Left cardiac atrium (tissue), 4 donors: ENCODE measurements around the gene F7. TPM values are rescaled to one million over a fixed set of nuclear protein-coding genes. Genes with fewer than 3 reads are reported as not detected.
"Not testable (repeated sequence)": the region's sequence is repeated elsewhere in the genome, so short reads cannot be mapped to it uniquely, and the experiment has no call there.

Experiments used
- ATAC-seq, 2 donors: fragments of 200-7000 bp; cut with Tn5 transposase; one replicate each; pipeline ENCODE4 v1.9.1; 2020; ENCODE audit warnings: mild to moderate bottlenecking in 2 of 2, moderate library complexity in 2 of 2
- DNase-seq: peaks from one replicate; pipeline ENCODE4 v3.0.0-alpha.2; 2020
- intact Hi-C, 2 donors: fragments of 100-400 bp; cut with DNase I; formaldehyde crosslinking; loops; one replicate each; pipeline versions ENCODE4 v1.14.1 to v1.15.1; 2022 to 2023
- long read RNA-seq: library from polyadenylated mRNA; unstranded; transcript quantifications from one replicate; pipeline ENCODE4 v2.0.0, GENCODE V29; 2021
- total RNA-seq, 2 donors: library from RNA; stranded (reverse); fragmentation: NEBNext Ultra II Directional; extraction: Animal tissue kit (Norgen Biotek cat#: 25700); gene quantifications; one replicate each; pipeline ENCODE4 v1.2.1, GENCODE V29; 2021
- donor health status: DM: no; HTN: yes; CAD: no.
- donor health status: DM: no; HTN: yes; CAD: no; lungs with severe emphysema.
- donor health status: DM: yes; HTN: yes; CAD: no.
- donor health status: Dilated cardiomyopathy.

Gene F7
- total RNA-seq: under 1 TPM; 0.16 to 0.29 TPM
- long read RNA-seq: 0 reads

DNA sequence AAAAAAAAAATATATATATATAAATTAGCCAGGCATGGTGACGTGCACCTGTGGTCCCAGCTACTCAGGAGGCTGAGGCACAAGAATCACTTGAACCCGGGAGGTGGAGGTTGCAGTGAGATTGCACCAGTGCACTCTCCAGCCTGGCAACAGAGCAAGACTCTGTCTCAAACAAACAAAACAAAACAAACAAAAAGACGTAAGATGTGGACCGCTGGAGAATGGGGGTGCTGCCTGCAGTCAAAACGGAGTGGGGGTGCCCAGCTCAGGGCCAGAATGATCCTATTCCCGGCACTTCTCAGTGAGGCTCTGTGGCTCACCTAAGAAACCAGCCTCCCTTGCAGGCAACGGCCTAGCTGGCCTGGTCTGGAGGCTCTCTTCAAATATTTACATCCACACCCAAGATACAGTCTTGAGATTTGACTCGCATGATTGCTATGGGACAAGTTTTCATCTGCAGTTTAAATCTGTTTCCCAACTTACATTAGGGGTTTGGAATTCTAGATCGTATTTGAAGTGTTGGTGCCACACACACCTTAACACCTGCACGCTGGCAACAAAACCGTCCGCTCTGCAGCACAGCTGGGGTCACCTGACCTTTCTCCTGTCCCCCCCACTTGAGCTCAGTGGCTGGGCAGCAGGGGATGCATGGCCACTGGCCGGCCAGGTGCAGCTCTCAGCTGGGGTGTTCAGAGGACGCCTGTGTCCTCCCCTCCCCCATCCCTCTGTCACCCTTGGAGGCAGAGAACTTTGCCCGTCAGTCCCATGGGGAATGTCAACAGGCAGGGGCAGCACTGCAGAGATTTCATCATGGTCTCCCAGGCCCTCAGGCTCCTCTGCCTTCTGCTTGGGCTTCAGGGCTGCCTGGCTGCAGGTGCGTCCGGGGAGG, at the start of gene F7:
TSS of gene F7 (plus strand) at position 760 of the 889 bp plus-strand sequence. CDS start at position 811, 51 bp downstream.
- DNase-seq (no peak), ATAC-seq (no peak)

DNA sequence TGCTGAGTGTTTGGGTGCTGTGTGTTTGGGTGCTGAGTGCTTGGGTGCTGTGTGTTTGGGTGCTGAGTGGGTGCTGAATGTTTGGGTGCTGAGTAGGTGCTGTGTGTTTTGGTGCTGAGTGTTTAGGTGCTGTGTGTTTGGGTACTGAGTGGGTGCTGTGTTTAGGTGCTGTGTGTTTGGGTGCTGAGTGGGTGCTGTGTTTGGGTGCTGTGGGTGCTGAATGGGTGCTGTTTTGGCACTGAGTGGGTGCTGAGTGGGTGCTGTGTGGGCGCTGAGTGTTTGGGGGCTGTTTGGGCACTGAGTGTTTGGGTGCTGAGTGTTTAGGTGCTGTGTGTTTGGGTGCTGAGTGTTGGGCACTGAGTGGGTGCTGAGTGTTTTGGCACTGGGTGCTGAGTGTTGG, 48.5 kb upstream of the F7 start:
- DNase-seq (peak; percentile 4), ATAC-seq (no peak)
- intact Hi-C loops: no loop called here

More for the DNA sequence above, at the start of gene F7:
- intact Hi-C loops: no loop called here

DNA sequence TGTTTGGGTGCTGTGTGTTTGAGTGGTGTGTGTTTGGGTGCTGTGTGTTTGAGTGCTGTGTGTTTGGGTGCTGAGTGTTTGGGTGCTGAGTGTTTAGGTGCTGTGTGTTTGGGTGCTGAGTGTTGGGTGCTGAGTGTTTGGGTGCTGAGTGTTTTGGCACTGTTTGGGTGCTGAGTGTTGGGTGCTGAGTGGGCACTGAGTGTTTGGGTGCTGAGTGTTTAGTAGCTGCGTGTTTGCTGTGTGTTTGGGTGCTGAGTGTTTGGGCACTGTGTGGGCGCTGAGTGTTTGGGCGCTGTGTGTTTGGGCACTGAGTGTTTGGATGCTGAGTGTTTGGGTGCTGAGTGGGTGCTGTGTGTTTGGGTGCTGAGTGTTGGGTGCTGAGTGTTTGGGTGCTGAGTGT, 48.0 kb upstream of the F7 start:
- DNase-seq, ATAC-seq, intact Hi-C loops: not testable (repeated sequence)

DNA sequence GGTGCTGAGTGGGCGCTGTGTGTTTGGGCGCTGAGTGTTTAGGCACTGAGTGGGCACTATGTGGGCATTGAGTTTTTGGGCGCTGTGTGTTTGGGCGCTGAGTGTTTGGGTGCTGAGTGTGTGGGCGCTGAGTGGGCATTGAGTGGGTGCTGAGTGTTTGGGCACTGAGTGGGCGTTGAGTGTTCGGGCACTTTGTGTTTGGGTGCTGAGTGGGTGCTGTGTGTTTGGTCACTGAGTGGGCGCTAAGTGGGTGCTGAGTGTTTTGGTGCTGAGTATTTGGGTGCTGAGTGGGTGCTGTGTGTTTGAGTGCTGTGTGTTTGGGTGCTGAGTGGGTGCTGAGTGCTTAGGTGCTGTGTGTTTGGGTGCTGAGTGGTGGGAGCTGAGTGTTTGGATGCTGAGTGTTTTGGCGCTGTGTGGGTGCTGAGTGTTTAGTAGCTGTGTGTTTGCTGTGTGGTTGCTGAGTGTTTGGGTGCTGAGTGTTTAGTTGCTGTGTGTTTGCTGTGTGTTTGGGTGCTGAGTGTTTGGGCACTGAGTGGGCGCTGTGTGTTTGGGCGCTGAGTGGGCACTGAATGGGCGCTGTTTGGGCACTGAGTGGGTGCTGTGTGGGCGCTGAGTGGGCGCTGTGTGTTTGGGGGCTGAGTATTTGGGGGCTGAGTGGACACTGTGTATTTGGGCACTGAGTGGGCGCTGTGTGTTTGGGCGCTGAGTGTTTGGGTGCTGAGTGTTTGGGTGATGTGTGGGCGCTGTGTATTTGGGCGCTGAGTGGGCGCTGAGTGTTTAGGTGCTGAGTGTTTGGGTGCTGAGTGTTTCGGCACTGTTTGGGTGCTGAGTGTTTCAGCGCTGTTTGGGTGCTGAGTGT, 47.2 kb upstream of the F7 start:
- DNase-seq: peak; percentile 6
- intact Hi-C loops: no loop called here
- peak in 1 of 2 donors; percentile 8 for ATAC-seq

DNA sequence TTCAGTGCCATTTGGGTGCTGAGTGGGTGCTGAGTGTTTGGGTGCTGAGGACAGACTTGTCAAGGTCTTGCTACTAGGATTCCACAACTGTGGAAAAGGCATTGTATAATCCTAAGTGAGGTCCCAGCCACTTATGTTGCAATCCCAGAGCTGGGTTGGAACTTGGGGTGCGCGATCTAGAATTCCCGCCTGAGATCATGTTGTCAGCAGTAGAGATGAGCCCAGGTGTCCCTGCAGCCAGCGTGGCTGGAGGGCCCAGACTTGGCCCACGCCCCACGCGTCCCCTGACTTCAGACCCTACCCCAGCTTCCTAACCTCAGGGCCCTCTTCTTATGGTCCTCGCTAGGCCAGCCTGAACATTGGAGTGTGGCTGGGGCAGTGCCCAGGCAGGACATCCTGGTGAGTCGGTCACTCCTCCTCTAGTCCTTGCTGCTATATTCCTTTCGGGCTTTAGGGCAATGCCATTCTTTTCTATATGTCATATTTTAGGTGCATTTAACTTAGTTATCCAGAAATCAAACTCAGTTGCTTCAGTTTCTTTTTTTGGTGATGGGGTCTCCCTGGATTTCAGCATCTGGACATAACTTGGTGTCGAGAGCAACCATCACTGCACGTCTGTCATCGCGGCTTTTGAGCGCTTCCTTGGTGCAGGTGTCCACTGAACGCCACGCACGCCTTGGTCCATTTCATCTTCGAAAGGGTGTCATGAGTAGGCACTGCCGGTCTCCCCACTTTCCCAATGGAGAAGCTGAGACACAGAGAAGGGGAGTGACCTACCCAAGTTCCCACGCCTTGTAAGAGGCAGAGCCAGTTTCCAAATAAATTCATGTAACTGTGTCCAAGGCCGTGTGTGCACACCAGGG, 46.4 kb upstream of the F7 start:
- DNase-seq: peak; percentile 1
- ATAC-seq: no peak

DNA sequence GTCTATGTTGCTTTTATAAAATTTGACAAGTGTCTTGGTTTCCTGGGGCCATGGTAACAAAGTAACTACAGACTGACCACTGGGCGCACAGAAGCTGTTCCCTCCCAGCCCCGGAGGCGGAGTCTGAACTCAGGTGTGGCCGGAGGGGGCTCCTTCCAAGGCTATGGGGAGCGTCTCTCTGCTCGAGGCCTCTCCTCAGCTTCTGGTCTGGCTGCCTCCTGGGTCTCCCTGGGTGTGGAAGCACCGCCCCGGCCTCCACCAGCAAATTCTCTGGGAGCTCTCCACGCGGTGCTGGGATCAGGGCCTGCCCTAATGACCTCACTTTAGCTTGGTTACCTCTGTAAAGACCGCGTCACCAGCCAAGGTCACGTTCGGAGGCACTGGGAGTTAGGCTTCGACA, 45.7 kb upstream of the F7 start:
- DNase-seq (peak; percentile 14), ATAC-seq (no peak)
- intact Hi-C loops: no loop called here

More for the DNA sequence above, 46.4 kb upstream of the F7 start:
- intact Hi-C loops: no loop called here

DNA sequence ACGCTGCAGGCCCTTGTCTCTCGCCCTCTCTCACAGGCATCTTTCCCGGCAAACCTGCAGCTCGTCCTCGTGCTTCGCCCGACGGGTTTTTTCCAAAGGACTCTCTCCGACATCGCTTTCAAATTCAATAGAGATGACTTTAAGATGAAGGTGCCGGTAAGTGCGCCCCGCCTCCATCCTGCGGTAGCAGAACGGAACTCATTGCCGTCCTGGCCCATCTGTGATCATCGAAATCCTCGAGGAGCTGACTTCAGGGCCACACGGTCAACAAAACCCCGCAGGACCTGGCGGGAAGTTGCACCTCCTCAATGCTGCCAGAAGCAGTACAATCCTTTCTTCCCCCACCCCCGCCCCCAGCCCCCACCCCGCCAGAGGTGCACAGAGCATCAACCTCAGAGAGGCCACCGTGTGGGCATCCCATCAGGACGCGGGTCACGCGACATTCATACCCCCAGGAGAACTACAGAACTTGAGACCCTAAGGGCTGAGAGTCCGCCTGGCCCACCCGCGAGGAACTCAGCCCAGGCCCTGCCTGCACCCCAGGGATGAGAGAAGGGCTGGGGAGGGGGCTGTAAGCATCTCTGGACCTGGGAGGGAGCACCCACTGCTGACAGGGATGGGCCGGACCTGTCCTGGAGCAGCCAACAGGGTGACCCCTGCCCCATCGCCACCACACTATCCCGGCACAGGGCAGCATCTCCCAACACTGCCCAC, 44.9 kb upstream of the F7 start:
- ATAC-seq: no peak
- peak; percentile 11 for DNase-seq
- intact Hi-C loops: no loop called here

DNA sequence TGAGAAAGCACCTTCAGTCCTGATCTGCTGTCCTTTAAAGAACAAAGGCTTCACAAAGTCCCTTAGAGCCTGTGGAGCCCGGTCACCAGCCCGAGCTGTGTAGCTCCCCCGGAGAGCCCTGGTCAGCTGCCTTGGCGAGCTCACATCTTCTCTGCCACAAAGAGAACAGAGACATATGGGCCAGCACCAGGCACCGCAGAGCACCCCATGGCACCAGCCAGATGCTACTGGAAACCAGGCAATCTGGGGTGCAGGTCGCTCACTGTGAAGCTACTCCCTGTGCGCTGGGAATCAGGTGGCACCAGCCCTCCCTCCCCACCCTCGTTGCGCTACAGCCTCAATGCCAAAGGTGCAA, 44.3 kb upstream of the F7 start:
- ATAC-seq: no peak
- DNase-seq: peak; percentile 13
- intact Hi-C loops: no loop called here

DNA sequence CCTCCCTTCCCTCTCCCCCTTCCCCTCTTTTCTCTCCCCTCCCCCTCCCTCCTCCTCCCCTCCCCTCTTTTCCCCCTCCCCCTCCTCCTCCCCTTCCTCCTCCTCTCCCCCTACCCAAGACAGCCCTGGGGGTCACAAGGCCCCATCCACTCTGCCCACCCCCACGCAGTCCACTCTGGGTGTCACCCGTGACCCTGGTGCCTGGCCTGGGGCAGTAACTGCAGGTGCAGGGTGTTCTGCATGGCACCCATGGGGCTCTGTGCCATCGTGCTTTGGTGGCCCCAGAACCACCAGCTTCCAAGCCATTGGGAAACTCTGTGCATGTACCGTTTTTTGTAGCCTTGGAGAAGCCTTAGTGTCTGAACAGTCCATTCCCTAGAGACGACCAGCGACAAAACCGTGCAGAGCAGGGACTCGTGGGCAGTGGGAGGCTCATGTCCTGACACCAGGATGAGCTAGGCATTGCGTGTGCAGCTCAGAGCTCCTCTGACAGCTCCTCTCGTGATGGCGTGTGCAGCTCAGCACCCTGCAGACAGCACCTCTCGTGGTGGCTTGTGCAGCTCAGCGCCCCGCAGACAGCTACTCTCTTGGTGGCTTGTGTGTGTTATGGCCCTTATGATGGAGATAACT, 43.7 kb upstream of the F7 start:
- no peak for ATAC-seq
- peak; percentile 2 for DNase-seq
- intact Hi-C loops: no loop called here

DNA sequence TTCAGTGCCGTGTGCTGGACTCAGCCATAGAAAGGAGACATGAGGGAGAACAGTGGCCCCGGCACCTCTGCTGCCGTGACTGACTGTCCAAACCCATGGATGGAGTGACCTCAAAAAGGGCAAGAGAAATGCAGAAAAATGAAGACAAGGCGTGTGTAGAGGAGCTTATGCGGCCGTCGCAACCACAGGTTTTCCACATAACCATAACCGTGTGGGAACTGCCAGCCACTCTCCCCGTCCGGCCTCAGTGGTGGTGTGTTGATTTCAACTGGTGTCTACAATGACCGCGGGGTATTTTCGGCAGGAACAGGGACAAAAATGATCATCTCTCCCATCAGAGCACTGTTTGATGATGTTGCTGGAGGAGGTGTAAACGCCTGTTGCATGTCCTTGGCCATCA, 42.9 kb upstream of the F7 start:
- ATAC-seq (no peak), DNase-seq (peak; percentile 1)
- intact Hi-C loops: no loop called here

DNA sequence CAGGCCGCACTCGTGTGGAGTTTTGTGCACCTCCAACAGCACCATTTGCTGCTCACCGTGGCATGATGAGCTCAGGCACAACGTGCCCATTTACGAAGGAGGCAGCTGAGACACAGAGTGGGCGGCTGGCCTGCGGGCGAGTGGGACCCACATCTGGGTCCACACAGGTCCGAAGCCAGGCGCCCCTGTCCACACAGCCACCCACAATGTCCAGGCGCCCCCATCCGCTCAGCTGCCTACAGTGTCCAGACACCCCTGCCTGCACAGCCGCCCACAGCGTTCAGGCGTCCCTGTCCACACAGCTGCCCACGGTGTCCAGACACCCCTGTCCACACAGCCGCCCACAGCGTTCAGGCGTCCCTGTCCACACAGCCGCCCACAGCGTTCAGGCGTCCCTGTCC, 42.5 kb upstream of the F7 start:
- intact Hi-C loops: no loop called here
- DNase-seq (no peak), ATAC-seq (no peak)

DNA sequence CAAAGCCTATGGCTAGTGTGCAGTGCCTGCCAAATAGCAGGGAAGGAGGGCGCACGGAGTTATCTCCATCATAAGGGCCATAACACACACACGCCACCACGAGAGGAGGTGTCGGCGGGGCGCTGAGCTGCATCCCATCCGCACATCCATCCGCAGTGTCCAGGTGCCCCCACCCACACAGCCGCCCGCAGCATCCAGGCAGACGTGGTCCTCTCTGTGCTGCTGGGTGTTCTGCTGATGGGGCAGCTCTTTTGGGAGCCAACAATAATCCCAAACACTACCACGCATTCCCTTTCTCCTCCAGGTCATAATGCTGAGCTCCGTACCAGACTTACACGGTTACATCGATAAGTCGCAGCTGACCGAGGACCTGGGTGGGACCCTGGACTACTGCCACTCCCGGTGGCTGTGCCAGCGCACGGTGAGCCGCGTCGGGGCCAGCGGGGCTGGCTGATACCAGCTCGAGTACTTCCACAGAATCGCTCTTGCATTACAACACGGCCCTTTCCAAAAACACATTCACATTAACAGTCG, 41.5 kb upstream of the F7 start:
- ATAC-seq (no peak), DNase-seq (no peak)
- intact Hi-C loops: no loop called here

DNA sequence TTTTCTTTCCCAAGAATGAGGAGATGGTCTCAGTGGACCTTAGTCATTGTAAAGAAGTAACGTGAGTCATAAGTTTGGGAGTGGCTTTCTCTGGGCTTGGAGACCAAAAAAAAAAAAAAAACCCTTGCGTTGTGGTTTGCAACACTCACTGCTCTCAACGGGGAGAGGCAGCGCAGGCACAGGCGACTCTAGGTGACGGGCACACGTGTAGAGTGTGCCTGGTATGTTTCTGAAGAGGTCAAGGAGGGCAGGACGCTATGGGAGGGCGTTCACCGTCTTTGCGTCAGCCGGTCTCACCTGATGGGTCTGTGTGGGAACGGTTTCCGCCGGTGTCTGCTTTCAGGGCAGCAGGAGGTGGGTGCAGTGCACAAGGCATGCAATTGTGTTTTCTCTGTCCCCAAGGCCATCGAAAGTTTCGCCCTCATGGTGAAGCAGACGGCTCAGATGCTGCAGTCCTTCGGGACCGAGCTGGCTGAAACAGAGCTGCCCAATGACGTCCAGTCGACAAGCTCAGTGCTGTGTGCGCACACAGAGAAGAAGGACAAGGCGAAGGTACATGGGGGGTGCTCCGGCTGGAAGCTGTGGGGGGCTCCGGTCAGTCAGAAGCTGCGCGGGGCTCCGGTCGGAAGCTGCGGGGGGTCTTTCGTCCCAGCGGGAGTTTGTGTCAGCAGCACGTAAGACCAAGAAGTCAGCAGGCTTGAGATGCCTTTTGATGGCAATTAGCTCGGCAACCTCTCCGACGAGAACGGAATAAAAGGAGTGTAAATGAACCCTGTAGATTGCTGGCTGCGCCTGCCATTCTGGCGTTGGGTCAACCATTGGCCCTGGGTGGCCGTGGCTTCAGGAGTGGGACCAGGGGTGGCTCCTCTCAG, 40.8 kb upstream of the F7 start:
- ATAC-seq: peak in 1 of 2 donors; percentile 54
- no peak for DNase-seq
- intact Hi-C loops: no loop called here

DNA sequence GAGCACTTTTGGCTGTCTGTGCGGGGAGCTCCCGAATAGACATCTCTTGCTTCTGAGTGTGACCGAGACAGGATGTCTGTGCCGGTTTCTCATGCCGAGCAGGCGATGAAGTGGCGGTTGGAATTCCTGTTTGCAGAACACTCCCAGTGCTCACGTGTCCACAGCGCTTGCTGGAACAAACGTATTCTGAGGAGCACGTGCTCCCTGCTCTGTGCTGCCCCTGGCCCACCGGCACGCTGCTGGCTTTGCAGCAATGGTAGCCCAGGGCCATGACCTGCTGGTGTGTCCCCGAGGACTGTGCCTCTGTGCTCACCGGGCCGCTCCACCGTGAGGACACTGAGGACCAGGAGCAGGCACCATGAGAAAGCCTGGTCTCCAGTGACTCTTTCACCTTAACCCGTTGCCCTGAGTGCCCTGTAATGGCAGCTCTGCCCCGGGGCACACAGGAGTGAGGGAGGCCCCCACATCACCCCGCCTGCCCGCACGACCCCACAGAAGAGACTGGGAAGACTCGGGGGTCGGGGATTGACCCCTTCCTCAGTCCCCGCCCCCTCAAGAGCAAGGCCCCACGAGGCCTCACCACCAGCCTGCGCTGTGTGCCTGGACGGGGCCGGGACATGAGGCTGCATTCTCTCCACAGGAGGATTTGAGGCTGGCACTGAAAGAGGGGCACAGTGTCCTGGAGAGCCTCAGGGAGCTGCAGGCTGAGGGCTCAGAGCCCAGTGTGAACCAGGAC, 40.0 kb upstream of the F7 start:
- ATAC-seq (no peak), DNase-seq (no peak)
- intact Hi-C loops: no loop called here

DNA sequence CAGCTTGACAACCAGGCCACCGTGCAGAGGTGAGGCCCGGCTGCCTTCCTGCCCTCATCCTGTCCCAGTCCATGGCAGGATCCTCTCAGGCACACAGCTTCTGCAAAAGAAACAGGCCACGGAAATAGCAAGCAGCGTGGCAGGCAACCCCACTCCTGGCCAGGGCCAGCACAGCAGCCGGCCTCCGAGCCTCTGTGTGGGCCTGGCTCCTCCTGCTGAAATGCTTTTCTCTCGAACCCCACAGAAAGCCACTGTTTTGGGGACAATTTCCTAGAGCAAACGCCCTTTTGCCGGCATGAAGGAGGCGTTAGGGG, 39.5 kb upstream of the F7 start:
- DNase-seq: no peak
- intact Hi-C loops: no loop called here

DNA sequence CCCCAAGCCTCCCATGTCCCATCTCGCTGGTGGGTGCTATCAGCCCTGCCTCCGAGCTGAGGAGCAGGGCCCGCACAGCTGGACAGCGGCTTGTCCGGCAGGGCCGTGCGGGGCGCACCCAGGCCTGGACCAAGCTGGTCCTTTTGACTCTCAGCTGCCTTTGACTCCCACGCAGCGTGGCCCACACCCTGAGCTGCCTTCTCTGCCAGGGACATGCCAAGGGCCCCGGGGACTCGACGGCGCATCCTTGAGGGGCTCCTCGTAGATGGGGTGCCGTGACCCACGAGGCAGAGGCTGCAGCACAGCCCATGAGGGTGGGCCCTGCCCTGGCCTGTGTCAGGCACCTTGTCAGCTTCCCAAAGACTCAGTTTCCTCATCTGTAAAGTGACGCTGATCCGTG, 38.8 kb upstream of the F7 start:
- intact Hi-C loops: no loop called here
- ATAC-seq (no peak), DNase-seq (no peak)

More for the DNA sequence above, 39.5 kb upstream of the F7 start:
- no peak for ATAC-seq
